Fibroblast of lung (primary cell): Measurements from ENCODE around the gene CCDC148. TPM values are rescaled to one million over a fixed set of nuclear protein-coding genes. Genes with fewer than 3 reads are reported as not detected.

Source experiments
- DNase-seq, 2 donors: peaks; one replicate each; pipeline versions ENCODE4 v3.0.0 to v3.0.0-alpha.2; 2010; ENCODE audit warnings: low read depth in 2 of 2
- H2AFZ ChIP-seq: 2 replicates; pipeline ENCODE4 v1.5.1; 2012; ENCODE audit warnings: low read length, control low read depth, inconsistent platforms
- H3K27ac ChIP-seq: 2 replicates; pipeline ENCODE4 v1.5.1; 2011; ENCODE audit warnings: low read length, control low read depth; ENCODE audit not compliant: insufficient read depth
- H3K27me3 ChIP-seq: 2 replicates; pipeline ENCODE4 v1.5.1; 2011; ENCODE audit warnings: mild to moderate bottlenecking, low read length; ENCODE audit not compliant: control insufficient read depth, insufficient read depth
- H3K36me3 ChIP-seq: 2 replicates; pipeline ENCODE4 v1.5.1; 2011; ENCODE audit warnings: low read length; ENCODE audit not compliant: control insufficient read depth, insufficient read depth
- H3K4me1 ChIP-seq: 2 replicates; pipeline ENCODE4 v1.5.1; 2011; ENCODE audit warnings: low read length; ENCODE audit not compliant: control insufficient read depth, insufficient read depth; ENCODE audit errors: extremely low read depth
- H3K4me2 ChIP-seq: 2 replicates; pipeline ENCODE4 v1.5.1; 2011; ENCODE audit warnings: low read length, control low read depth; ENCODE audit not compliant: insufficient read depth; ENCODE audit errors: extremely low read depth
- H3K4me3 ChIP-seq, 4 experiments: fragments of 200-600 bp in 1 of 4; sonication (generic) in 1 of 4; replicated peaks in 1 of 4; 2 replicates each; pipeline ENCODE4 v1.5.1; 2011 to 2016; ENCODE audit warnings: low read length in 4 of 4, low read depth in 3 of 4, mild to moderate bottlenecking in 3 of 4, control low read depth in 2 of 4, inconsistent platforms in 1 of 4, mixed read lengths in 1 of 4; ENCODE audit not compliant: insufficient read depth in 1 of 4; ENCODE audit errors: control extremely low read depth in 1 of 4
- H3K79me2 ChIP-seq: 2 replicates; pipeline ENCODE4 v1.5.1; 2012; ENCODE audit warnings: mild to moderate bottlenecking, low read length, inconsistent platforms; ENCODE audit not compliant: control insufficient read depth, insufficient read depth
- H3K9ac ChIP-seq: 2 replicates; pipeline ENCODE4 v1.5.1; 2011; ENCODE audit warnings: mild to moderate bottlenecking, low read length, control low read depth; ENCODE audit not compliant: insufficient read depth
- H3K9me3 ChIP-seq: 2 replicates; pipeline ENCODE4 v1.5.1; 2012; ENCODE audit warnings: low read depth, low read length; ENCODE audit not compliant: control insufficient read depth, insufficient read depth
- H4K20me1 ChIP-seq: 2 replicates; pipeline ENCODE4 v1.5.1; 2011; ENCODE audit warnings: low read length; ENCODE audit not compliant: control insufficient read depth, insufficient read depth; ENCODE audit errors: extremely low read depth
- CTCF ChIP-seq, 2 donors: IDR thresholded peaks in 1 of 2; conservative IDR thresholded peaks in 1 of 2; 1 replicate in 1 of 2; 2 replicates in 1 of 2; pipeline ENCODE4 v1.5.1; 2011 to 2012; ENCODE audit warnings: low read length in 2 of 2, control low read depth in 1 of 2, inconsistent platforms in 1 of 2, low read depth in 1 of 2, mild to moderate bottlenecking in 1 of 2
- EZH2 ChIP-seq: IDR thresholded peaks from 2 replicates; pipeline ENCODE4 v1.5.1; 2012; ENCODE audit warnings: low read length, control low read depth, mild to moderate bottlenecking; ENCODE audit errors: missing control alignments
- polyA plus RNA-seq, 2 donors: library from polyadenylated mRNA; depleted of rRNA in 1 of 2; stranded (reverse) in 1 of 2; unstranded in 1 of 2; fragments of >200 nt; gene quantifications; 2 replicates each; pipeline ENCODE4 v1.2.1, GENCODE V29; 2011 to 2012; ENCODE audit warnings: missing spikeins in 1 of 2
- total RNA-seq: library from RNA; depleted of rRNA; stranded (reverse); fragments of >200 nt; gene quantifications from 2 replicates; pipeline ENCODE4 v1.2.1, GENCODE V29; 2014

The CCDC148 gene
- total and polyA plus RNA-seq, 2 donors (not counting 1 experiment from before 2014, with no cell fraction given) = 1.2 TPM

- TF ChIP-seq CTCF (conservative IDR thresholded peaks at IDR 0.05 in 1 of 2, IDR thresholded peaks at IDR 0.05 in 1 of 2; ENCODE audit: low read depth in 1 of 2, low read length in 2 of 2) = no peak
- TF ChIP-seq EZH2 = no peak
- H3K4me3 ChIP-seq = no peak overlapping the region
- no peak overlapping the region for H2AFZ ChIP-seq
- no peak overlapping the region for H3K4me2 ChIP-seq
- H3K4me1 ChIP-seq = no peaks in the 10 kb centered on the region
- H3K9ac ChIP-seq = no peak overlapping the region
- H3K27me3 ChIP-seq = no peaks in the 10 kb centered on the region
- H3K79me2 ChIP-seq = no peaks in the 10 kb centered on the region
- no peaks in the 10 kb centered on the region for H3K9me3 ChIP-seq
- H4K20me1 ChIP-seq = no peaks in the 10 kb centered on the region
- no peak overlapping the region for H3K27ac ChIP-seq
- no peaks in the 10 kb centered on the region for H3K36me3 ChIP-seq
- DNase-seq = peak; percentile 6 to 61
Observed at GRCh38 chr2:158391876-158392275, 64.7 kb downstream of the CCDC148 start.

DNA sequence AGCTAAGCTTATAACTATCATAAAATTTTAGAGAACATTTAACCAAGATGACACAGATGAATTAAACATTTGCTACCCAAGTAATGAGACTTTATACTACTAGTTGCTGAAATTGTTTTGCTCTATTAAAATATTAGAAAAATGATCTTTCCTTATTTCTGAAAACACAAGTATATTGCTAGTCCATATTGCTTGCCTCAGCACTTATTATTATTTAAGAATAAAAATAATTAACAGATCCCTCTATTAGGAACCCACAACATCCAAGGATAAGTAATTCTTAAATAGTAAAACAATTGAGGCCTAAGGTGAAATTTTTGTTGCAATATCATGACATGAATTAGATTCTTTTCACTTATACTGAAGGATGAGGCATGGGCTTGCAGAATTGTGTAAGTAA, 65.2 kb downstream of the CCDC148 start:
- no peak overlapping the region for H3K4me2 ChIP-seq
- H3K79me2 ChIP-seq = no peaks in the 10 kb centered on the region
- no peak overlapping the region for H3K27ac ChIP-seq
- H4K20me1 ChIP-seq = no peaks in the 10 kb centered on the region
- H3K36me3 ChIP-seq = no peaks in the 10 kb centered on the region
- H2AFZ ChIP-seq = no peak overlapping the region
- no peaks in the 10 kb centered on the region for H3K4me1 ChIP-seq
- H3K4me3 ChIP-seq = no peak overlapping the region
- no peak for DNase-seq
- no peak overlapping the region for H3K9ac ChIP-seq
- TF ChIP-seq CTCF (conservative IDR thresholded peaks at IDR 0.05 in 1 of 2, IDR thresholded peaks at IDR 0.05 in 1 of 2; ENCODE audit: low read depth in 1 of 2, low read length in 2 of 2) (no peak), EZH2 (no peak)
- H3K27me3 ChIP-seq = no peaks in the 10 kb centered on the region
- H3K9me3 ChIP-seq = no peaks in the 10 kb centered on the region

DNA sequence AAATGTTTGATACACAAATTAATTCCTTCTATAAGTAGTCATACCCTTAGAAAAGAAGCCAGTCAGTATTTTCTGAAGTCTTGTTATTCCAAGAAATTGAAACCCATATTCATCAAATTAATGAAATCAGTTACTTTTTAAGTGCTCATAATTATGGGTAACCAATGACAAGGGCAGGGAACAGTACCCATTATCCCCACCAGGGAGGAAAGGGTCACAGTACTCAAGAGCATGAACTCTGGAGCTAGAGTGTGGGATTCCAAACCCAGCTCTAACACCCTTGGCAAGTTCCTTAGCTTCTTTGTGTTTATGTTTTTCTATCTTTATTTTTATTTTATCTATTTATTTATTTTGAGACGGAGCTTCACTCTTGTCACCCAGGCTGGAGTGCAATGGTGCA, 68.4 kb downstream of the CCDC148 start:
- H3K4me1 ChIP-seq = no peaks in the 10 kb centered on the region
- H3K79me2 ChIP-seq = no peaks in the 10 kb centered on the region
- H3K4me2 ChIP-seq = no peak overlapping the region
- H3K27ac ChIP-seq = no peak overlapping the region
- no peaks in the 10 kb centered on the region for H4K20me1 ChIP-seq
- no peak overlapping the region for H2AFZ ChIP-seq
- no peaks in the 10 kb centered on the region for H3K27me3 ChIP-seq
- no peaks in the 10 kb centered on the region for H3K9me3 ChIP-seq
- no peak for DNase-seq
- H3K9ac ChIP-seq = no peak overlapping the region
- TF ChIP-seq CTCF (conservative IDR thresholded peaks at IDR 0.05 in 1 of 2, IDR thresholded peaks at IDR 0.05 in 1 of 2; ENCODE audit: low read depth in 1 of 2, low read length in 2 of 2) (no peak), EZH2 (no peak)
- no peak overlapping the region for H3K4me3 ChIP-seq
- H3K36me3 ChIP-seq = no peaks in the 10 kb centered on the region
